GM12878 (cell line): ENCODE results near the gene ADAMTSL3. TPM values are rescaled to one million over a fixed set of nuclear protein-coding genes. Genes with fewer than 3 reads are reported as not detected.

Source experiments
- ATAC-seq: fragments of 200-7000 bp; cut with Tn5 transposase; 3 replicates; pipeline ENCODE4 v1.9.1; 2020; ENCODE audit warnings: mild to moderate bottlenecking, moderate library complexity
- BruUV-seq: library from RNA; stranded (reverse); fragments of 400-500 nt; replicated peaks from 2 replicates; lab custom pipeline; 2021; lab: Mats Ljungman, UMichigan
- CTCF ChIA-PET: fragments of 300-600 bp; sonication (Branson Sonifier 250); formaldehyde crosslinking; extraction: SDS; loops from one replicate; lab custom pipeline; 2021; ENCODE audit warnings: inconsistent platforms; lab: Yijun Ruan, JAX
- POLR2A ChIA-PET: fragments of 350-600 bp; formaldehyde crosslinking; extraction: SDS; loops from one replicate; lab custom pipeline; 2021; ENCODE audit warnings: inconsistent platforms; lab: Charles Lee
- RAD21 ChIA-PET: fragments of 300-600 bp; sonication (Branson Sonifier 250); formaldehyde crosslinking; loops from one replicate; lab custom pipeline; 2023; ENCODE audit warnings: antibody characterized with exemption; ENCODE audit not compliant: unreplicated experiment; lab: Charles Lee
- SMC1A ChIA-PET: fragments of 300-600 bp; sonication (Branson Sonifier 250); formaldehyde crosslinking; loops from one replicate; lab custom pipeline; 2023; ENCODE audit not compliant: unreplicated experiment, uncharacterized antibody; lab: Charles Lee
- DNase-seq: peaks from one replicate; pipeline ENCODE4 v3.0.0-alpha.2; 2011; ENCODE audit warnings: low read depth, low spot score
- FAIRE-seq: peaks from 3 replicates; lab custom pipeline; 2011; peaks lifted over from hg19 to GRCh38; lab: Jason Lieb, UNC
- H2AFZ ChIP-seq: 2 replicates; pipeline ENCODE4 v1.6.0; 2011; ENCODE audit warnings: low read depth, low read length, control low read depth; ENCODE audit not compliant: control insufficient read depth
- H3K27ac ChIP-seq: 2 replicates; pipeline ENCODE4 v1.5.1; 2011; ENCODE audit warnings: control low read depth; ENCODE audit not compliant: control insufficient read depth, insufficient read depth
- H3K27me3 ChIP-seq, 2 experiments: replicated peaks in 1 of 2; 2 replicates each; pipeline versions ENCODE4 v1.6.0 to v1.6.1; 2011; ENCODE audit warnings: low read length in 1 of 2; ENCODE audit not compliant: control insufficient read depth in 2 of 2, insufficient read depth in 2 of 2
- H3K36me3 ChIP-seq, 2 experiments: 2 replicates each; pipeline ENCODE4 v1.5.1; 2011; ENCODE audit warnings: low read length in 1 of 2; ENCODE audit not compliant: control insufficient read depth in 2 of 2, insufficient read depth in 2 of 2
- H3K4me1 ChIP-seq: 2 replicates; pipeline ENCODE4 v1.6.1; 2011; ENCODE audit warnings: mild to moderate bottlenecking, low read length, moderate library complexity, mixed read lengths; ENCODE audit not compliant: control insufficient read depth, insufficient read depth
- H3K4me2 ChIP-seq: 2 replicates; pipeline ENCODE4 v1.6.0; 2011; ENCODE audit warnings: control low read depth; ENCODE audit not compliant: control insufficient read depth, insufficient read depth
- H3K4me3 ChIP-seq: fragments of 200-600 bp; sonication (generic); 2 replicates; pipeline ENCODE4 v1.5.1; 2016
- H3K79me2 ChIP-seq: 2 replicates; pipeline ENCODE4 v1.6.0; 2011; ENCODE audit warnings: low read length; ENCODE audit not compliant: control insufficient read depth, insufficient read depth
- H3K9ac ChIP-seq: 2 replicates; pipeline ENCODE4 v1.8.0; 2011; ENCODE audit warnings: low read length, control low read depth, mixed read lengths; ENCODE audit not compliant: control insufficient read depth, insufficient read depth
- H3K9me3 ChIP-seq: replicated peaks from 3 replicates; pipeline ENCODE4 v1.5.1; 2011; ENCODE audit warnings: mild to moderate bottlenecking, low read length; ENCODE audit not compliant: control insufficient read depth, insufficient read depth
- H4K20me1 ChIP-seq: 2 replicates; pipeline ENCODE4 v1.6.0; 2011; ENCODE audit not compliant: control insufficient read depth, insufficient read depth
- ATF7 ChIP-seq: fragments of 450-650 bp; IDR thresholded peaks from 2 replicates; pipeline ENCODE4 v1.6.1; 2016; ENCODE audit warnings: low read depth, mild to moderate bottlenecking
- GATAD2B ChIP-seq: fragments of 450-650 bp; conservative IDR thresholded peaks from 2 replicates; pipeline ENCODE4 v1.6.1; 2017; ENCODE audit warnings: low read depth, mild to moderate bottlenecking, moderate library complexity
- HDGF ChIP-seq: fragments of 450-650 bp; IDR thresholded peaks from 2 replicates; pipeline ENCODE4 v1.6.1; 2016; ENCODE audit warnings: antibody characterized with exemption
- IKZF1 ChIP-seq: fragments of 450-650 bp; conservative IDR thresholded peaks from 2 replicates; pipeline ENCODE4 v1.6.1; 2017; ENCODE audit warnings: antibody characterized with exemption, mild to moderate bottlenecking
- IKZF2 ChIP-seq, 2 experiments: fragments of 450-650 bp; IDR thresholded peaks; 2 replicates each; pipeline ENCODE4 v1.6.1; 2017; ENCODE audit warnings: mild to moderate bottlenecking in 2 of 2, moderate library complexity in 2 of 2
- NR2F1 ChIP-seq: fragments of 450-650 bp; conservative IDR thresholded peaks from 2 replicates; pipeline ENCODE4 v1.6.1; 2017; ENCODE audit warnings: mild to moderate bottlenecking
- SMARCA5 ChIP-seq: fragments of 450-650 bp; IDR thresholded peaks from 2 replicates; pipeline ENCODE4 v1.6.1; 2017; ENCODE audit warnings: mild to moderate bottlenecking
- STAT1 ChIP-seq: fragments of 450-650 bp; conservative IDR thresholded peaks from 2 replicates; pipeline ENCODE4 v1.6.1; 2014; ENCODE audit warnings: antibody characterized with exemption, mild to moderate bottlenecking
- WGBS: methylation state at CpG from one replicate; pipeline ENCODE4 v1.1.6; 2016; ENCODE audit warnings: low lambda C conversion rate; ENCODE audit not compliant: insufficient replicate concordance, insufficient coverage; ENCODE audit errors: missing lambda C conversion rate; 5-methylcytosine and 5-hydroxymethylcytosine counted together
- in situ Hi-C: fragments of 300-500 bp; cut with MboI; formaldehyde crosslinking; loops from 9 replicates; pipeline ENCODE4 v1.14.3; 2018; ENCODE audit warnings: mixed read lengths
- intact Hi-C: fragments of 100-400 bp; cut with micrococcal nuclease; formaldehyde crosslinking; loops from one replicate; pipeline ENCODE4 v1.14.2; 2022; ENCODE audit not compliant: unreplicated experiment
- polyA plus RNA-seq, 11 experiments: library from polyadenylated mRNA; depleted of rRNA in 4 of 11; unstranded in 6 of 11; stranded (reverse) in 5 of 11; fragments of >200 nt; fragmentation: Nextera tagmentation in 4 of 11; fragmentation: Illumina TruSeq in 1 of 11; extraction: Ambion mirVana in 4 of 11; extraction: Trizol in 1 of 11; gene quantifications; 1 replicate in 1 of 11; 2 replicates in 10 of 11; pipeline versions ENCODE4 v1.2.1 to v1.2.3, GENCODE V29; 2011 to 2016; ENCODE audit warnings: inconsistent platforms in 2 of 11, missing spikeins in 2 of 11, low read depth in 1 of 11
- total RNA-seq, 4 experiments: library from RNA; depleted of rRNA in 3 of 4; stranded (reverse); fragments of >200 nt in 3 of 4; fragmentation: Illumina TruSeq in 1 of 4; extraction: Trizol in 1 of 4; gene quantifications; 2 replicates each; pipeline versions ENCODE4 v1.2.1 to v1.2.3, GENCODE V29; 2013 to 2021
- TF ChIP-seq, protein P1 (sequence below): fragments of 150-350 bp; IDR thresholded peaks from 2 replicates; pipeline ENCODE4 v1.6.1; 2016; ENCODE audit warnings: low read depth, low read length
- TF ChIP-seq, protein P2 (sequence below): IDR thresholded peaks from 2 replicates; pipeline ENCODE4 v1.6.1; 2012; ENCODE audit warnings: low read depth, low read length, improper control_type of control experiment

Gene ADAMTSL3
- total and polyA plus RNA-seq, 10 of the 15 experiments (the other 5 are each of a cell fraction or from before 2014, with no cell fraction given): 0.01 to 0.28 (median 0.13) TPM

DNA sequence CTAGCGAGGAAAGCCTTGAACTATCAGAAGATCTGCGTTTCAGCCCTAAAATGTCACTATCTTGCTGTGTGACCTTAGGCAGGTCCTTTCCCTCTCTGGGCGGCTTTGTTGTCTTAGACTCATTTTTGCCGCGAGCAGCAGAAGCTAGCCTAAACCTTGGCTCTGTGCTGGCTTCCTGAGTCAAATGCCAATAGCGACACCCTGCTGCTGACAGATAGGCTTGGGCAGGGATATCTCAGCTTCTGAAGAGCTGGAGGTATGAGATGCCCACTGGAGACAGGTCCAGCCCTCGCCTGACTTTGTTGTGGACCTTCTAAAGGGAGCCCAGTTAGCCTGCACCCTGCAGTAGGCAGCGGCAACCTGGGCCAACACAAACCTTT, 1.3 kb downstream of the ADAMTSL3 start:
- no TSS peak for BruUV-seq
- no peaks in the 10 kb centered on the region; the same call in 1 of the 3 replicates for H3K9me3 ChIP-seq
- FAIRE-seq: no peak
- H3K27ac ChIP-seq: no peak overlapping the region
- H3K4me1 ChIP-seq: no peaks in the 10 kb centered on the region
- H2AFZ ChIP-seq: no peak overlapping the region
- SMC1A ChIA-PET: no interaction called here
- in situ Hi-C loops: no loop called here
- TF ChIP-seq ATF7 (no peak), HDGF (no peak), GATAD2B (no peak), NR2F1 (no peak), SMARCA5 (no peak), STAT1 (no peak), IKZF2 (IDR thresholded peaks at IDR 0.05) (no peak), IKZF1 (no peak)
- TF ChIP-seq, protein P1, sequence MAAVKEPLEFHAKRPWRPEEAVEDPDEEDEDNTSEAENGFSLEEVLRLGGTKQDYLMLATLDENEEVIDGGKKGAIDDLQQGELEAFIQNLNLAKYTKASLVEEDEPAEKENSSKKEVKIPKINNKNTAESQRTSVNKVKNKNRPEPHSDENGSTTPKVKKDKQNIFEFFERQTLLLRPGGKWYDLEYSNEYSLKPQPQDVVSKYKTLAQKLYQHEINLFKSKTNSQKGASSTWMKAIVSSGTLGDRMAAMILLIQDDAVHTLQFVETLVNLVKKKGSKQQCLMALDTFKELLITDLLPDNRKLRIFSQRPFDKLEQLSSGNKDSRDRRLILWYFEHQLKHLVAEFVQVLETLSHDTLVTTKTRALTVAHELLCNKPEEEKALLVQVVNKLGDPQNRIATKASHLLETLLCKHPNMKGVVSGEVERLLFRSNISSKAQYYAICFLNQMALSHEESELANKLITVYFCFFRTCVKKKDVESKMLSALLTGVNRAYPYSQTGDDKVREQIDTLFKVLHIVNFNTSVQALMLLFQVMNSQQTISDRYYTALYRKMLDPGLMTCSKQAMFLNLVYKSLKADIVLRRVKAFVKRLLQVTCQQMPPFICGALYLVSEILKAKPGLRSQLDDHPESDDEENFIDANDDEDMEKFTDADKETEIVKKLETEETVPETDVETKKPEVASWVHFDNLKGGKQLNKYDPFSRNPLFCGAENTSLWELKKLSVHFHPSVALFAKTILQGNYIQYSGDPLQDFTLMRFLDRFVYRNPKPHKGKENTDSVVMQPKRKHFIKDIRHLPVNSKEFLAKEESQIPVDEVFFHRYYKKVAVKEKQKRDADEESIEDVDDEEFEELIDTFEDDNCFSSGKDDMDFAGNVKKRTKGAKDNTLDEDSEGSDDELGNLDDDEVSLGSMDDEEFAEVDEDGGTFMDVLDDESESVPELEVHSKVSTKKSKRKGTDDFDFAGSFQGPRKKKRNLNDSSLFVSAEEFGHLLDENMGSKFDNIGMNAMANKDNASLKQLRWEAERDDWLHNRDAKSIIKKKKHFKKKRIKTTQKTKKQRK: no peak
- TF ChIP-seq, protein P2, sequence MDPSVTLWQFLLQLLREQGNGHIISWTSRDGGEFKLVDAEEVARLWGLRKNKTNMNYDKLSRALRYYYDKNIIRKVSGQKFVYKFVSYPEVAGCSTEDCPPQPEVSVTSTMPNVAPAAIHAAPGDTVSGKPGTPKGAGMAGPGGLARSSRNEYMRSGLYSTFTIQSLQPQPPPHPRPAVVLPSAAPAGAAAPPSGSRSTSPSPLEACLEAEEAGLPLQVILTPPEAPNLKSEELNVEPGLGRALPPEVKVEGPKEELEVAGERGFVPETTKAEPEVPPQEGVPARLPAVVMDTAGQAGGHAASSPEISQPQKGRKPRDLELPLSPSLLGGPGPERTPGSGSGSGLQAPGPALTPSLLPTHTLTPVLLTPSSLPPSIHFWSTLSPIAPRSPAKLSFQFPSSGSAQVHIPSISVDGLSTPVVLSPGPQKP: no peak
- H3K4me2 ChIP-seq: no peak overlapping the region
- CTCF ChIA-PET: interaction anchor here (0.6 kb wide), 1 partner anchor 785 kb away, joined by 3 read pairs; no protein-coding TSS in a partner anchor
- intact Hi-C loops: no loop called here
- H3K79me2 ChIP-seq: no peaks in the 10 kb centered on the region
- no peaks in the 10 kb centered on the region for H4K20me1 ChIP-seq
- no peak for DNase-seq
- no peak for ATAC-seq
- RAD21 ChIA-PET: no interaction called here
- no peak overlapping the region for H3K9ac ChIP-seq
- no peak overlapping the region for H3K4me3 ChIP-seq
- no peaks in the 10 kb centered on the region for H3K36me3 ChIP-seq
- POLR2A ChIA-PET: no interaction called here
- peaks cover 6 to 7% of the 10 kb centered on the region in 2 experiments; a peak in 3 of 4 replicates for H3K27me3 ChIP-seq
- WGBS: 66% methylated on average over 8 of the region's 8 CpGs
